CD1c-positive myeloid dendritic cell (primary cell): ENCODE measurements around the gene SLC25A33.
A peak's percentile ranks its signal among the peaks of the same experiment; 100 is the strongest.

Experiments used
- DNase-seq: peaks from one replicate; pipeline ENCODE4 v3.0.0-alpha.2; 2016; ENCODE audit errors: extremely low spot score

Gene SLC25A33

GRCh38 chr1:9601942-9602793 is 62.9 kb downstream of the SLC25A33 start:
- no peak for DNase-seq

- DNase-seq, result no peak
These were observed 63.5 kb downstream of the SLC25A33 start for GRCh38 chr1:9602794-9603167.

- DNase-seq, result no peak
These were observed 64.0 kb downstream of the SLC25A33 start for GRCh38 chr1:9603307-9603706.

- no peak for DNase-seq
These were observed 64.8 kb downstream of the SLC25A33 start for GRCh38 chr1:9603766-9604753.

- no peak for DNase-seq
These were observed 65.6 kb downstream of the SLC25A33 start for GRCh38 chr1:9604836-9605235.

GRCh38 chr1:9605946-9606455 is 66.7 kb downstream of the SLC25A33 start:
- no peak for DNase-seq

- no peak for DNase-seq
These were observed 67.2 kb downstream of the SLC25A33 start for GRCh38 chr1:9606458-9606857.

GRCh38 chr1:9606948-9607347 is 67.7 kb downstream of the SLC25A33 start:
- DNase-seq, result no peak

GRCh38 chr1:9607352-9607751 is 68.1 kb downstream of the SLC25A33 start:
- DNase-seq, result no peak

- DNase-seq, result no peak
These were observed 70.7 kb downstream of the SLC25A33 start for GRCh38 chr1:9609998-9610397.

- no peak for DNase-seq
These were observed 71.3 kb downstream of the SLC25A33 start for GRCh38 chr1:9610548-9610947.

- DNase-seq, result no peak
These were observed 72.5 kb downstream of the SLC25A33 start for GRCh38 chr1:9611716-9612115.

GRCh38 chr1:9612162-9612845 is 73.0 kb downstream of the SLC25A33 start:
- no peak for DNase-seq

- DNase-seq, result no peak
These were observed 73.8 kb downstream of the SLC25A33 start for GRCh38 chr1:9612871-9613624.

- no peak for DNase-seq
These were observed 74.5 kb downstream of the SLC25A33 start for GRCh38 chr1:9613625-9614299.

GRCh38 chr1:9615316-9616063 is 76.2 kb downstream of the SLC25A33 start:
- peak; percentile 57 for DNase-seq

GRCh38 chr1:9618909-9619679 is 79.8 kb downstream of the SLC25A33 start:
- no peak for DNase-seq

GRCh38 chr1:9621032-9621431 is 81.8 kb downstream of the SLC25A33 start:
- DNase-seq, result no peak

- DNase-seq, result no peak
These were observed 84.8 kb downstream of the SLC25A33 start for GRCh38 chr1:9624081-9624480.
